8988T (cell line): ENCODE measurements around the gene FGD3.

Experiments used
- DNase-seq: peaks from one replicate; pipeline ENCODE4 v3.0.0; 2011

FGD3 gene

DNA sequence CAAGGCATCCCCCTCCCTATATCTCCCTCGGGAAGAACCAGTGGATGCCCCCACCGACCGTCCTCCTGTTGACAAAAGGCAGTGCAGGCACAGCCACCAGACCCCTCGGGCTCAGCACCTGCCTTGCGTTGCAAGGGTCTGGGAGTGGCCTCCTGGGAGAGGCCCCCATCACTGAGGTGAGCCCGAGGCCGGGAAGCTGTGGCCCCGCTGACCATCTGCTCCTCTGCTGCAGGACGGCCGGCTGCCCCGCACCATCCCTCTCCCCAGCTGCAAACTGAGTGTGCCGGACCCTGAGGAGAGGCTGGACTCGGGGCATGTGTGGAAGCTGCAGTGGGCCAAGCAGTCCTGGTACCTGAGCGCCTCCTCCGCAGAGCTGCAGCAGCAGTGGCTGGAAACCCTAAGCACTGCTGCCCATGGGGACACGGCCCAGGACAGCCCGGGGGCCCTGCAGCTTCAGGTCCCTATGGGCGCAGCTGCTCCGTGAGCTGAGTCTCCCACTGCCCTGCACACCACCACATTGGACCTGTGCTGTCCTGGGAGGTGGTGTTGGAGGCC, 87.9 kb downstream of the FGD3 start:
- DNase-seq = no peak

- DNase-seq = no peak
Observed at GRCh38 chr9:93035821-93036351, 88.6 kb downstream of the FGD3 start.

GRCh38 chr9:93036887-93037475, 89.7 kb downstream of the FGD3 start:
- no peak for DNase-seq

DNA sequence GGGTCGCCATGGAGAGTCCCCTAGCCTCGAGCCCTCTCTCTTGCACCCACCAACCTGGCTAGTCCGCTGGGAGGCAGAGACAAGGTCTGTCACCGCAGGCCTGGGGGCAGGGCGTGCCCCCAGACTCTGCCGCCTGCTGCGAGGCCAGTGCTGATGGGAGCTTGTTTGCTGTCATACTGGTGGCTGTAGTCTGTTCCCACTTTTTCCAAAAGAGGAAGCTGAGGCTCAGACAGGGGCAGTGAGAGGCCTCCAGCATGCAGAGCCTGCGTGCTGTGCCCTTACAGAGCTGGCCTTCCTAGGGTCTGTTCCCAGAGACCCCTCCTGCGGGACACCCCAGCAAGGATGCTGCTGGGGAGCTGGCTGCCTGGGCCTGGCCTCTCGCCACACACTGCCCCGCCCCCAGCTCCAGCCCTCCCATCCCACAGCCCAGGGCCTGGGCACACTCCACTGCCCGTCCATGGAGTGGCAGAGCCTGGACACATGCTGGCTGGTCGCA, 90.2 kb downstream of the FGD3 start:
- no peak for DNase-seq

DNA sequence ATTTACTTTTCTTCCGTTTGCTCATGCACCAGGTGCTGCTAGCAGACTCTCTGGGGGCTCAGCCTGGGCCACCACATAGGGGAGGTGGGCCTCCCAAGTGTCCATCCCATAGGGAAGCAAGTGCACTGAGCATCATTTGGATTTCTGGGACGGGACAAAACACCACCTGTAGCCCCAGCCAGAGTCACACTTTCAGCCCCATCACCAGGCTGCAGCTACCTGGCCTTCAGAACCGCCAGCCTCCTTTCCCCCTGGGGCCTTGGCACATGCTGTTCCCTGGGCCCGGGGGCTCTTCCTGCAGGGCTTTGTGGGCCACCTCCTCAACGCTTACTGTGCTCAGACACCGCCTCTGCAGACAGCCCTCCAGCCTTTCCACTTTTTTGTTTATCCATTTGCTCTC, 91.6 kb downstream of the FGD3 start:
- no peak for DNase-seq

DNA sequence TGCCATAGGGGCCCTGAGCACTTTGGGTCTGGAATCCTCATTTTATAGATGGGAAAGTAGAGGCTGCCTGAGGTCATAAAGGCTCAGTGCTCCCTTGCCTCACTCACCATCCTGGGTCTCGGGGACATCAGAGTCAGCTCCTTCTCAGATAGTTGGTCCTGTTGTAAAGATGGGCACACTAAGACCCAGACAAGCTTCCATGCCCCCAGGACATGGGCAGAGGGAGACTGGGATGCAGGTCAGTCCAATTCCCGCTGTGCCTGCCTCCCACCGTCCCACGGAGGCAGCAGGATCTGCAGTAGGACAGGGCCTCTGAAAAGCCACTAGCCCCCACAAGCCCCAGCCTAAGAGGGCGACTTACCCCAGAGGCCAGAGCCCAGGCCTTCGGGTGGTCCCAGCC, 92.1 kb downstream of the FGD3 start:
- DNase-seq = no peak

DNA sequence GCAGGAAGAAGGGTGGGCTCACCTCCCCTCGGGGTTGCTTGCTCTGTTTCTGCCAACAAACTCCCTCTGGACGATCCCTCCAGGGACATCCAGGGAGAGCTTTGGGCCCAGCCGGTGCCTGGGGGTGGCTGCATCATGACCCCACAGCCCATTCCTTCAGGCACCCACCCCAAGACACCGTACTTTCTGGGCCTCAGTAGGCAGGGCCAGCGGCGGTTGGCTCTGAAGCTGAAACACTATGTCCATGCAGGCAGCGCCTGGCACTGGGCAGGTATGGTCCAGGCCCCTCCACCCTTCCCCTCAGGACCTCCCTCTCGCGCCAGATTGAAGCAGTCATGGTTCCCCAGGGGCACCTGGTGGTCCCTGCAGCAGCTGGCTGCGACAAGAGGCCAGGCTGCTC, 92.7 kb downstream of the FGD3 start:
- DNase-seq = no peak

DNA sequence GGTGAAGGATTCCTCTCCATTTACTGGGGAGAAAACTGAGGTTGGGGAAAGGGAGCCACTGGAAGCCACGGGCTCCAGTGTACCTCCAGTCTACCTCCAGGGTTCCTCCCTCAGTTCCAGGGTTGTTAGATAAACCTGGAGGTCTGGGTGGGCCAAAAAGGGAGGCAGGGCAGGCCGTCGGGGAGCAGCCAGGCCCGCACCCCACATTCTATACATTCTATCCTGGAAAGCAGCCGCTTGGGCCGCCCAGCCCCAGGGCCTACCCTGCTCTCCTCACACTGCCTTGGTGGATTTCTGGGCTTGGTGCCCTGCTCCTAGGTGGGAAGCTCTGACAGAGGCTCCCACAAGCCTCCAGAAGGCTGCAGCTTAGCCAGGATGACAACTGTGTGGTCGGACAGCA, 93.1 kb downstream of the FGD3 start:
- no peak for DNase-seq

DNA sequence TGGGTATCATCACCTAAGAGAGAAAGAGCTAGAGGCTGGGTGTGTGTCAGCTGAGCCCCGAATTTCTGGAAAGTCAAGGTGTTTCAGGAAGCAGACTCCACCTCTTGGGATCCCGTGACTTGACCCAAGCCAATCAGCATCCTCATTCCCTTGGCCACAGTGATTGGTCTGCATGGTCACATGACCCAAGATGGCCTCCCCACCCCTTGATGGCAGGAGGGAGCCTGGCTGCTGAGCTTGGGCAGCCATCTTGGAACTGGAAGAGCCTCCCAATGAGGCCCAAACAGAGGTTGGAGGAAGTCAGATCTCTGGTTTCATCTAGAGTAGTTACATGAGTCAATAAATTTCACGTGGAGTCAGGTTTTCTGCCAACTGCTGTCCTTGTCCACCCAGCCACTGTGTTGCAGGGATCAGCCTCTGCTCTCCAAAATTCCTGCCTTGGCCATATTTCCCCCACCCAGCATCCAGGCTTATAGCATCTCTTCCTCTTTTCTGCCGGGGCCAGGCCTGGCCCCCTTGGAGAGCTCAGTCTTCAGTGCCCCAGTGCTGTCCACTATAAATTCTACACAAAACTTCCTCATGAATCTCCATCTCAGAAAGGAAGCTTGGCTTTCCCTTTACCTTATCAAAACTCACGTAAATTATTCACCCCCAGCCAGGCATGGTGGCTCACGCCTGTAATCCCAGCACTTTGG, 93.9 kb downstream of the FGD3 start:
- no peak for DNase-seq

GRCh38 chr9:93043122-93043521, 95.8 kb downstream of the FGD3 start:
- DNase-seq = no peak

- no peak for DNase-seq
Observed at GRCh38 chr9:93045521-93045920, 98.2 kb downstream of the FGD3 start.

GRCh38 chr9:93048566-93049448, 101.5 kb downstream of the FGD3 start:
- no peak for DNase-seq

DNA sequence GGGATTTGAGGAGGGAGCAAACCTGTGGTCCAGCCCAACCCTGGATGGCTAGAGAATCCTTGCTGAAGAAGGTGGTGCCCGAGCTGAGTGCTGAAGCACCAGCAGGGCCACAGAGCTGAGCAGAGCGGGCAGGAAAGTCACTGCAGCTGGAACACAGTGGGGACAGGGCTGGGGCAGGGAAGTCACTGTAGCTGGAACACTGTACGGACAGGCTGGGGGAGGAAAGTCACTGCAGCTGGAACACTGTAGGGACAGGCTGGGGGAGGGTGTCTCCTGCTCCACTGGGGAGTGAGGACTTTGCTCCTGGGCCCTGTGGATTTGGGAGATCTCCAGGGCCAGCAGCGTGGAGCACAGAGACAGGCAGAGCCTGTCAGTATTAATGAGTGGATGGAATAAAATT, 102.2 kb downstream of the FGD3 start:
- DNase-seq = no peak

DNA sequence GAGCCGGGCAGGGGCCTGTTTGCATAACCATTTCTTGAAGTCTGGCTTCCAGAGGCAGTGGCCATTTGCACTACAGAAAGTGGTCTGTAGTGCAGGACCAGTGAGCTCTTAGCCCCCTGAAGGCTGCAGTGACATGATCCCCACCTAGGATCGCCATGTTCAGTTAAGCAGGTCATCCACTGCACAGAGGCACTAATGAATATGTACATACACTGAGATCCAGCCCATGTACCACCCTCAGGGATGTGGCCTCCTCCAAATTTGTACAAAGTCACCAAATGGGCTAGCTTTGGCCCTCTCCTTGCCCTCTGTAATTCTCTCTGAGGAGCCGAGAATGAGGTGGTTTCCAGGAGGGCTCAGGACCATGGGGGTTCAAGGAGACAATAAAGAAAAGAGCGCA, 102.9 kb downstream of the FGD3 start:
- DNase-seq = no peak

GRCh38 chr9:93051680-93052089, 104.4 kb downstream of the FGD3 start:
- DNase-seq = no peak

DNA sequence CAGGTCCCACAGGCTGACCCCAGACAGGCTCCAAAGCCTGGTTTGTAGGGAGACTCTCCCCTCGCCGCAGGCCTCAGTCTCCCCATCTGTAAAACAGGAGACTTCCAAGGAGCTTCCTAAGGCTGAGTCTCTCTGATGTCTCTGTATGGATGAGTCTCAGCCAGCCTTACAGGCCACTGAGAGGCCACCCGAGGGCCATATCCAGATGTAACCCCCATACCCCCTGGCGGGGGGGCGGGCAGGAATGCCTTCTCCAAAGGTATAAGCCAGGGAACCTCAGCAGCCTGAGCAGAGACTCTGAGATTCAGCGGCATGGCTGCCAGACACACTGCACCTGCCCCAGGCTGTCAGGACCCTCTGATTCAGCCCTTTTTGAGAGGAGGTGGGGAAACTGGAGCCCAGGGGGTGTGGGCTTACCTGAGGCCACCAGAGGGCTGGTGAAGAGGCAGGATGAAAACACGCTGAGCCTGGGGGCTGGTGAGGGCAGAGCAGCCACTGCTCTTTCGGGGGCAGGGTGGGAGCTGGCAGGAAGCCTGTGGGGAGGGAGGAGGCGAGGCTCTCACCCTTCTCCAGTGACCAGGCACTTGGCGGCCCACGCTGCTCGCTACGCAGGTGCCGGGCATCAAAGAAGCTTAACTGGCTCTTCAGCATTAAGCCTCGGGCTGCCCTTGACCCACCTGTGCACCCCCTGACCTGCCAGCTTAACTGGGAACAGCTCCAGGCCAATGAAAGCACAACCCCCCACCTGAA, 105.6 kb downstream of the FGD3 start:
- DNase-seq = no peak

DNA sequence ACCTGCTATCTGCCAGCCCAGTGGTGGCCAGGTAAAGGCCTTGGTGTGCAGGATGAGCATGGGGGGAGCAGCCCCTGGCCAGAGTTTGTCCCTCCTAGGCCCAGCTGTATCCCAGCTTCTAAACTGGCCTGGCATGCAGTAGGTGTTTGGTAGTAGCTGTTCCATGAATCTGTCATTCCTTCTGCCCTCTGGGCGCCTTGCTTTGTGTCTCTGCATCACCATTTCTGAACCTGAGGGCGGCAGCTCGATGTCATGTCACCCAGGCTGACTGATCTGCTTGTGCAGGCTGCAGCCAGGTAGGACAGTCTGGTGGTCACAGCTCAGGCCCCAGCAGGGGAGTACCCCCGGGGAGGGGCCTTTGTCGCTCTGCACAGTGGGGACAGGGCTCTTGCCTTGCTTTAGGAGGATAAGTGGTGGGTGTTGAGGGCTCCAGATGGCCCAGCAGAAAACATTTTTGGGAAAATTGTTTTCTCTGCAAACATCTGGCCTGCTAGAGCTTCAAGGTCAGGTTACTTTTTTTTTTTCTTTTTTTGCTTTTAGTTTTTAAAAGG, 106.5 kb downstream of the FGD3 start:
- no peak for DNase-seq

DNA sequence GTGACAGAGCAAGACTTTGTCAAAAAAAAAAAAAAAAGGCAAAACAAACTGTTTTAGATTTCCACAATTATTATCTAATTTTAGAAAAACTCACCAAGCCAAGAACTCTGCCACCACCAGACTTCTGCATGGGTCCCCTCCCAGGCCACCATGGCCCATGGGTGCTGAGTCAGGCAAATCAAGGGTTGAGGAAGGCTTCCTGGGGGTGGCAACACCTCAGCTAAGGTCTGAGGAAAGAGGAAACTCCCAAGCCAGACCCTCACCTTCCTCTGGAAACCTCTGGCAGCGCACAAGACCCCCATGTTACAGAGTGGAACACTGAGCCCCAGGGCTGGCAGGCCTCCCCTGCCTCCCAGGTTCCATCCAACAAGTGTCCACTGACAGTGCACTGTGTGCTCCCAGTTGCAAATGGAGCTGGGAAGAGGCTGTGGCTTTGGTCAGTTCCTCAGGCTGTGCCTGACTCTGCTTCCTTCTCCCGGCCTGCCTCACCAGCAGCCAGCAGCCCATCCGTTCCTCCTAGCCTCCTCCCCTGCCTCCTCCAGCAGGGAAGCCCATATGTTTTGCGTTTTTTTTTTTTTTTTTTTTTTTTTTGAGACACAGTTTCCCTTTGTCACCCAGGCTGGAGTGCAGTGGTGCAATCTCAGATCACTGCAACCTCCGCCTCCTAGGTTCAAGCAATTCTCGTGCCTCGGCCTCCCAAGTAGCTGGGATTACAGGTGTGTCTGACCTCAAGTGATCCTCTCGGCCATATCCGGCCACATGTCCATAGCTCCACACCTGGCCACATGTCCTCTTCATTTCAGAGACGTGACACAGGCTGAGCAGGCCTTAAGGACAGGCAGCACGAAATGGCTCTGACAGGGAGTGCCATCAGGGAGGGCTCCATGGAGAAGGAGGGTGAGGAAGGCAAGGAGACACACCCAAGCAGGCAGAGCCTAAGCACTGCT, 107.7 kb downstream of the FGD3 start:
- DNase-seq = no peak

- DNase-seq = no peak
Observed at GRCh38 chr9:93057042-93057702, 109.8 kb downstream of the FGD3 start.

- DNase-seq = no peak
Observed at GRCh38 chr9:93057703-93058354, 110.5 kb downstream of the FGD3 start.
